Epithelial cell of proximal tubule (primary cell): ENCODE results near the gene ARHGEF25. TPM values are rescaled to one million over a fixed set of nuclear protein-coding genes. Genes with fewer than 3 reads are reported as not detected.

Source experiments
- DNase-seq: peaks from one replicate; pipeline ENCODE4 v3.0.0-alpha.2; 2011; ENCODE audit warnings: low read depth
- H3K4me3 ChIP-seq: 2 replicates; pipeline ENCODE4 v1.5.1; 2011; ENCODE audit warnings: low read depth, mild to moderate bottlenecking, low read length
- CTCF ChIP-seq: conservative IDR thresholded peaks from 2 replicates; pipeline ENCODE4 v1.5.1; 2012; ENCODE audit warnings: low read depth, mild to moderate bottlenecking, low read length
- total RNA-seq: library from RNA; depleted of rRNA; stranded (reverse); fragments of >200 nt; gene quantifications from 2 replicates; pipeline ENCODE4 v1.2.3, GENCODE V29; 2015

ARHGEF25 gene
- total RNA-seq, 1 donor from 2014 or later = 6.2 TPM

GRCh38 chr12:57628280-57629191, 17.3 kb downstream of the ARHGEF25 start:
- TF ChIP-seq CTCF = no peak
- no peak overlapping the region for H3K4me3 ChIP-seq
- no peak for DNase-seq

GRCh38 chr12:57629897-57630471, 18.7 kb downstream of the ARHGEF25 start:
- TF ChIP-seq CTCF = no peak
- DNase-seq = no peak
- no peak overlapping the region for H3K4me3 ChIP-seq

GRCh38 chr12:57630891-57631433, 19.7 kb downstream of the ARHGEF25 start:
- no peak for TF ChIP-seq CTCF
- H3K4me3 ChIP-seq = no peak overlapping the region

GRCh38 chr12:57631566-57632072, 20.4 kb downstream of the ARHGEF25 start:
- H3K4me3 ChIP-seq = no peak overlapping the region
- DNase-seq = no peak
- no peak for TF ChIP-seq CTCF

More at GRCh38 chr12:57630891-57631433, 19.7 kb downstream of the ARHGEF25 start:
- DNase-seq = no peak

- H3K4me3 ChIP-seq = peak overlapping the region; percentile 46
- no peak for TF ChIP-seq CTCF
- DNase-seq = no peak
These were observed 21.1 kb downstream of the ARHGEF25 start for GRCh38 chr12:57632073-57632957.
